Activated effector memory CD4-positive, alpha-beta T cell treated with anti-CD3 and anti-CD28 coated beads, Interleukin-2, amount 50 U/mL, for 16 hours (primary cell): ENCODE results near the gene SST.

Experiments
- DNase-seq: peaks from one replicate; pipeline ENCODE4 v3.0.0-alpha.2; 2020

SST gene

DNA sequence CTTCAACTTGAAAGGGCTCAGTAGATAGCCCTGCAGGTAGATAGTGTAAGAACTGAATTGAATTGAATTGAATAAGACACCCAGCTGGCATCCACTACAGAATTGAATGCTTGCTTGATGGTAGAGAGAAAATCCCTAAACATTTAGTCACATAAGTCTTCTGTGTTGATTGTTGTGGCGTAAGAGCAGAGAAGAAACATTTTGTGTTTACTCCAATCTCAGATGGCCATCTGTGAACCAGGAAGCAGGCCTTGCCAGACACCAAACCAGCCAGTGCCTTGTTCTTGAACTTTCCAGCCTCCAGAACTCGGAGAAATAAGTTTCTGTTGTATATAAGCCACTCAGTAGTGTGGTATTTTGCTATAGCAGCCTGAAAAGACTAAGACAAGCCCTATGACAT lies 43.6 kb downstream of the SST start:
- no peak for DNase-seq

DNA sequence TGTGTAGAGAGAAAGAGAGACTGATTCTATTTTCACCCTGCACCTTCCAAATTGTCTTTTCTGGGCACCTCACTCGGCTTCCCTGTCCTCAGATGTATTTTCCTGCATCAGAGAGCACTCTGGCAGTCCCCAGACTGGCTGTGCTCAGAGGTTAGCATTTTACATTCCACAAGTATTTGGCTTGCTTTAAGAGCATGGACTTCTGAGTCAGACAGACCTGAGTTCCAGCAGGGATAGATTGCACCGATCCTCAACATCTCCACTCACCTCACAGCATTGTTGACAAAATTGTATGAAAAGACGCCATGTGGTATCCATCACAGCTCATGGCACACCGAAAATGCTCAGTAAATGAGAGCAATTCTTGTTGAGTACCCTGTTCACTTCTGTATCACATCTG lies 45.6 kb downstream of the SST start:
- no peak for DNase-seq

DNA sequence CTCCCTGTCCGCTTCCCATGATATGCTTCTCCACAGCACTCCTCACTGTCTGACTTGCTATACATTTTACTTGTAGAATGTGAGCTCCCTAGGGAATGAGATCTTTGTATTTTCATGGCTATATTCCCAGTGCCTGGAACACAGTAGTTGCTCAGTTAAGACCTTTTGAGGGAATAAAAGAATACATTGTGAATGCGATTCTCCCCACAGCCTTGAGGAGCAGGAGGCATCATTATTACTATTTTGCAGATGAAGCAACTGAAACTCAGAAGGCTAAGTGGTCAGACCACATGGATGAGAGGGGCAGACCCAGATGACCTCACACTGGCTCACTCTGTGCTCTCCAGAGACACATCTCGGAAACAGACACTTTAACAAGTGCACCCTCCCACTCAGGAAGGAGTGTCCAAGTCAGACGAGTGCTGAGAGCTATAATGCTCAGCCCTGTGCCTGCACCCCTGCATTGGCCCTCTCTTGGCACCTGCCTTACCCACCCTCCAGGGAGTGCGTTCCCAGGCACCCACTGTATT lies 46.8 kb downstream of the SST start:
- no peak for DNase-seq

DNA sequence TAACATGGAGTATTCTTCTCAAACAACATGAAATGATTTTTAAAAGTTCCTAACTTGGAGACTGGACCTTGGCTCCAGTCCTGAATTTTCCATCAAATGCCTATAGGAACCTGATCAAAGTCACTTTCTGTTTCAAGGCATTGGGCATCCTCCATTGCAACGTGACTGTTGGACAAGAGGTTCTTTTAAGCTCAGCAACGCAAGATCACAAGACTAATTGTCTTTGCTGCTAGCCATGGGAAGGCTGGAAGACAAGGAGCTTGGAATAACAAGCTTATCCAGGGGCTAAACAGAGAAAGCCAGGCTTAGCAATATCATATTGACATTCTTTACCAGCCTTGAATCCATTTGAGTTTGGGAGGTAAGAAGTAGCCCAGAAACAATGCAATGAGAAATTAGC lies 48.3 kb downstream of the SST start:
- DNase-seq, result no peak

DNA sequence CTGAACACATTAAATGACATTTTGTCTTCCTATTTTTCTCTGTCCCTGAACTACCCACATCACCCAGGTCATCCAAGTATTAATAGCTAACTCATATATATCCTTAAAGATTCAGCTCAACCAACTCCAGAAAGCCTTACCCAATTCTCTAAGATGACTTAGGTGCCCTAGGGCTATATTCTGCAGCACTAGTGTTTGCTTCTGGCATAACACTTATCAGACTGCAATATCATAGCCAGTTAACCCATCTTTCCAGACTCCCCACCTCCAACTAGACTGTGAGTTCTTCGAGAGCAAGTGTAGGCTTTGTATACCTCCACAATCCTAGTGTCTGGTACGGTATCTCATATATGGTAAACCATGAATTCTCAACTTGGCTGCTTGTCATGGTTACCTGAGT lies 50.7 kb downstream of the SST start:
- DNase-seq, result no peak
